ENCODE measurements around the gene CELA2A.

CELA2A gene

DNA sequence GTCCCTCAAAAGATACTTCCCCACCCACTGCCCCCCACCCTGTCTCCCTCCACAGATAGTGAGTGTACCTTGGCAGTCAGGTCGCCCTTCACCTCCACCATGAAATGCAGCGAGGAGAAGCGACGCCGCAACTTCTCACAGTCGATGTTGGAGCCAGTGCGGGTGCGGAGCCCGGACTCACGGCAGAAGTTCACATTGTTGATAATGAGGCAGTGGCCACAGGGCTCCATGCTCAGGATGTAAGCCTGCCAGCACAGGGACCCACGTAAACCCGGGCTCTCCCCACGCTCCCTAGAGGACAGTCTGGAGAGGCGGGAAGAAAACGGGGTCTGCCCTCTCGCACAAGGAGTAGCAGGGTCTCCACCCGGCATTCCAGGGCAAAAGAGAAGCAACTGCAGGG, 50.3 kb downstream of the CELA2A start:
- in situ Hi-C loops (cut with HindIII; ENCODE audit: low pct_ligation_motif_present, low sequenced_read_pairs), result no loop called here
- DNase-seq, result no peak

DNA sequence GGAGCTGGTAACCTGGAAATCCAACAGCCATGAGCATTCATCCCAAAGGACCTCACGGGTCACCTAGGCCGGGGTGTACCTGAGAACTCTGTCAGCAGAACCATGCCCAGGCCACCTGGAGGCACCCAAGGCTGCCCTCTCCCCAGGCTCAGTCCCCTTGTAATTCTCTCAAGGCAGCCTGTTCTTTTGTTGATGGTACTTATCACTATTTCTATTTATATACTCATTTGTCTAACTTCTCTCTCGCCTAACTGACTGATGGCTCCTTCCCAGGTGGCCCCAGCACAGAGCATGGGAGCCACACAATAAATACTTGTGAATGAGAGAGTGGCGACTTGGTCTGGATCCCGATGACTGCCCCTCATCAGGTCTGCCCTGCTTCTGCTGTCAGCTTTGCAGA, 50.7 kb downstream of the CELA2A start:
- H3K27ac ChIP-seq, result no peak overlapping the region
- TF ChIP-seq, protein P1, sequence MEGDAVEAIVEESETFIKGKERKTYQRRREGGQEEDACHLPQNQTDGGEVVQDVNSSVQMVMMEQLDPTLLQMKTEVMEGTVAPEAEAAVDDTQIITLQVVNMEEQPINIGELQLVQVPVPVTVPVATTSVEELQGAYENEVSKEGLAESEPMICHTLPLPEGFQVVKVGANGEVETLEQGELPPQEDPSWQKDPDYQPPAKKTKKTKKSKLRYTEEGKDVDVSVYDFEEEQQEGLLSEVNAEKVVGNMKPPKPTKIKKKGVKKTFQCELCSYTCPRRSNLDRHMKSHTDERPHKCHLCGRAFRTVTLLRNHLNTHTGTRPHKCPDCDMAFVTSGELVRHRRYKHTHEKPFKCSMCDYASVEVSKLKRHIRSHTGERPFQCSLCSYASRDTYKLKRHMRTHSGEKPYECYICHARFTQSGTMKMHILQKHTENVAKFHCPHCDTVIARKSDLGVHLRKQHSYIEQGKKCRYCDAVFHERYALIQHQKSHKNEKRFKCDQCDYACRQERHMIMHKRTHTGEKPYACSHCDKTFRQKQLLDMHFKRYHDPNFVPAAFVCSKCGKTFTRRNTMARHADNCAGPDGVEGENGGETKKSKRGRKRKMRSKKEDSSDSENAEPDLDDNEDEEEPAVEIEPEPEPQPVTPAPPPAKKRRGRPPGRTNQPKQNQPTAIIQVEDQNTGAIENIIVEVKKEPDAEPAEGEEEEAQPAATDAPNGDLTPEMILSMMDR (IDR thresholded peaks at IDR 0.05; ENCODE audit: low read depth, low read length, missing control alignments), result no peak
- DNase-seq, result no peak
- H3K4me3 ChIP-seq (ENCODE audit: low read depth, low read length), result no peak overlapping the region
- H3K36me3 ChIP-seq (replicated peaks), result no peaks in the 10 kb centered on the region
- H3K27me3 ChIP-seq (replicated peaks), result no peaks in the 10 kb centered on the region
- in situ Hi-C loops (cut with HindIII; ENCODE audit: low pct_ligation_motif_present, low sequenced_read_pairs), result no loop called here

More for the DNA sequence above, 50.3 kb downstream of the CELA2A start:
- no peak overlapping the region for H3K4me3 ChIP-seq (ENCODE audit: low read depth, low read length)
- TF ChIP-seq, protein P1 (IDR thresholded peaks at IDR 0.05; ENCODE audit: low read depth, low read length, missing control alignments), result no peak
- no peaks in the 10 kb centered on the region for H3K36me3 ChIP-seq (replicated peaks)
- no peaks in the 10 kb centered on the region for H3K27me3 ChIP-seq (replicated peaks)
- H3K27ac ChIP-seq, result no peak overlapping the region

DNA sequence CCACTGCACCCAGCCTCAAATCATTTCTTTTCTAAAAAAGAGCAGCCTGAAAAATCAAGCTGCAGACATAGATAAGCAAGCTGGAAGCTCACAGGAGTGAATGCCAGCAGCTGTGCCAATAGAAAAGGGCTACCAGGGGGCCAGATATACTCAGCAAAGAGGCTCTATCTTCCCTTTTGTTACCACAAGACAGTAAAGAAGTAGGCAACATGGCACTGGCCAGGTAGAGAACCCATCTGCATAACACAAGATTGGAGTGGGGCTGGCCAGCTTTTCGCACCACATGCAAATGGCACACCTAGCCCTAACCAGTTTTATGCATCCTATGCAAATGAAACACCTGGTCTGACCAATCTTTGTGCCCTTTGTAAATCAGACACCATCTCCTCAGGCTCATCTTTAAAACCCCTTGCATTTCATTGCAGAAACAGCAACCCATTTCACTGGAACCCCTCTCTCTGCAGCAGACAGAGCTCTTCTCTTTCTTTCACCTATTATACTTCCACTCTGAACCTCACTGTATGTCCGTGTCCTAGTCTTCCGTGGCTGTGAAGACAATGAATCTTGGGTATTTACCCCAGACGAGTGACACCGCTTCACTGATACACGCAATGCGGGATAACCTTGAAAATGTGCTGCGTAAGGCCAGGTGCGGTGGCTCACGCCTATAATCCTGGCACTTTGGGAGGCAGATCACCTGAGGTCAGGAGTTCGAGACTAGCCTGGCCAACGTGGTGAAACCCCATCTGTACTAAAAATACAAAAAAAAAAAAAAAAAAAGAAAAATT, 52.4 kb downstream of the CELA2A start:
- Histone ChIP-seq H3K27me3 (replicated peaks) (no peaks in the 10 kb centered on the region), H3K4me3 (ENCODE audit: low read depth, low read length) (no peak overlapping the region), H3K27ac (no peak overlapping the region), H3K36me3 (replicated peaks) (no peaks in the 10 kb centered on the region)
- TF ChIP-seq, protein P1 (IDR thresholded peaks at IDR 0.05; ENCODE audit: low read depth, low read length, missing control alignments), result no peak
- no peak for DNase-seq
- in situ Hi-C loops (cut with HindIII; ENCODE audit: low pct_ligation_motif_present, low sequenced_read_pairs), result no loop called here

DNA sequence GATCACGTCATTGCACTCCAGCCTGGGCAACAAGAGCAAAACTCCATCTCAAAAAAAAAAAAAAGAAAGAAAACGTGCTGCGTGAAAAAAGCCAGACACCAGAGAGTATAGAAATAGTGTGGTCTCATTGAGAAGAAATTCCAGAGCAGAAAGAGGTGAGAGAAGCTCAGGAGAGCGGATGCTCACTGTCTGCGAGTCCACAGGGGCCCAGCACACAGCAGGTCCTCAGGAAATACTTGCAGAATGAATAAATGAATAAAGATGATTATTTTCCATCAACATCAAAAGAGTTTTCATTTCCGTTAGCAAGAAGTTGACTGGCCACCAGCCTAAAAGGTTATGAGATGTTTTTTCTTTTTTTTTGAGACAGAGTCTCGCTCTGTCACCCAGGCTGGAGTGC, 53.1 kb downstream of the CELA2A start:
- DNase-seq, result no peak
- Histone ChIP-seq H3K4me3 (ENCODE audit: low read depth, low read length) (no peak overlapping the region), H3K27ac (no peak overlapping the region), H3K27me3 (replicated peaks) (no peaks in the 10 kb centered on the region), H3K36me3 (replicated peaks) (no peaks in the 10 kb centered on the region)
- in situ Hi-C loops (cut with HindIII; ENCODE audit: low pct_ligation_motif_present, low sequenced_read_pairs), result no loop called here
- TF ChIP-seq, protein P1 (IDR thresholded peaks at IDR 0.05; ENCODE audit: low read depth, low read length, missing control alignments), result no peak

DNA sequence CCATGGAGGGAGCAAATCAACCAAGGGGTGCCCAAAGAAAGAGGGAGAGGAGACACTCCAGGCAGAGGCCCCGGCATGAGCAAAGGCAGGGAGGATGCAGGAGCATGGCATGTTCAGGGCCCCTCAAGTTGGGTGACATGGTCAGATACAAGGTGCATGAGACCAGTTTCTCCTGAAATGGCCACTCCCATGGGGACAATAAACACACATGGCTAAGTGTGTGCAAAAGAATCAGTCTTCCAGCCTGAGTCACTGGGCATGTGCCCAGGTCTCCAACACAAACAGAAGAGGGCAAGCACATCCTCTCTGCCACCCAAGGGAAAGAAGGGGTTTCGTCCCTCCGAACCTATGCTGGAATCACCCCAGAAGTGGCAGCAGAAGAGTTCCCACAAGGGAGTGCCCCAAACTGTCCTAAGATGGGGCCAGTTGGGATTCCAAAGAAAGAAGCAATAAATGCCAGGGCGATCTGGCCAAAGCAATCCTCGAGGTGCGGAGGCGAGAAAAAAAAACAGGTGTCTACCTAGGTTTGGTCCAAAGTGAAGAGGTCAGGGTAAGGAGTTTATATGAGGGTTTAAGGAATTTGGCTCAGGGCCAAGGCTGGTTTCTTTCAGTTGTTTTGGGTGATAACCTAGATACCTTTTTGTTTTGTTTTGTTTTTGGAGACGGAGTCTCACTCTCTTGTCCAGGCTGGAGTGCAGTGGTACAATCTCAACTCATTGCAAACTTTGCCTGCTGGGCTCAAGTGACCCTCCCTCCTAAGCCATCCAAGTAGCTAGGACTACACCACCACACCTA, 54.3 kb downstream of the CELA2A start:
- H3K27ac ChIP-seq, result no peak overlapping the region
- in situ Hi-C loops (cut with HindIII; ENCODE audit: low pct_ligation_motif_present, low sequenced_read_pairs), result no loop called here
- TF ChIP-seq, protein P1 (IDR thresholded peaks at IDR 0.05; ENCODE audit: low read depth, low read length, missing control alignments), result no peak

More for the DNA sequence above, 54.3 kb downstream of the CELA2A start:
- Histone ChIP-seq H3K4me3 (ENCODE audit: low read depth, low read length) (no peak overlapping the region), H3K36me3 (replicated peaks) (no peaks in the 10 kb centered on the region), H3K27me3 (replicated peaks) (no peaks in the 10 kb centered on the region)
- no peak for DNase-seq

Data from brain microvascular endothelial cell (primary cell).